Right renal cortex interstitium (tissue), 3 donors: ENCODE data around the gene ZNF584. TPM values are rescaled to one million over a fixed set of nuclear protein-coding genes. Genes with fewer than 3 reads are reported as not detected.

Experiments
- DNase-seq, 3 donors: peaks; one replicate each; pipeline ENCODE4 v3.0.0-alpha.2; 2013; ENCODE audit warnings: low read depth in 3 of 3, low spot score in 2 of 3
- polyA plus RNA-seq, 3 donors: library from polyadenylated mRNA; unstranded; fragments of 120-200 nt; gene quantifications; one replicate each; pipeline ENCODE4 v1.2.1, GENCODE V29; 2013; ENCODE audit not compliant: insufficient read length in 3 of 3

Gene ZNF584
- polyA plus RNA-seq, 3 donors, result 13.7 to 16.5 (median 14.3) TPM

GRCh38 chr19:58385313-58385890 is 23.0 kb upstream of the ZNF584 start:
- DNase-seq, result no peak

- DNase-seq, result no peak
Observed at GRCh38 chr19:58385891-58386575, 22.4 kb upstream of the ZNF584 start.

- peak; percentile 94 to 97 (median 96) for DNase-seq
Observed at GRCh38 chr19:58386576-58387337, 21.7 kb upstream of the ZNF584 start, which contains the start of gene RPS5. RPS5 (plus strand) TSS chr19:58387269; CDS start chr19:58388138, 869 bp downstream.

GRCh38 chr19:58387338-58388174 is 20.9 kb upstream of the ZNF584 start:
- no peak for DNase-seq

- DNase-seq, result no peak
Observed at GRCh38 chr19:58388175-58388526, 20.3 kb upstream of the ZNF584 start.

GRCh38 chr19:58392945-58393724 is 15.3 kb upstream of the ZNF584 start:
- DNase-seq, result no peak

- DNase-seq, result no peak
Observed at GRCh38 chr19:58393725-58394033, 14.8 kb upstream of the ZNF584 start.

- DNase-seq, result no peak
Observed at GRCh38 chr19:58394821-58395219, 13.6 kb upstream of the ZNF584 start.

GRCh38 chr19:58395220-58395978 is 13.1 kb upstream of the ZNF584 start, which contains the start of gene RNF225:
RNF225 (plus strand) TSS chr19:58395656; CDS start chr19:58396090, 434 bp downstream.
- DNase-seq, result no peak

- no peak for DNase-seq
Observed at GRCh38 chr19:58395979-58396627, 12.3 kb upstream of the ZNF584 start.

GRCh38 chr19:58396691-58397532 is 11.5 kb upstream of the ZNF584 start:
- no peak for DNase-seq

GRCh38 chr19:58397533-58398037 is 10.9 kb upstream of the ZNF584 start:
- no peak for DNase-seq

GRCh38 chr19:58398087-58398486 is 10.4 kb upstream of the ZNF584 start:
- DNase-seq, result no peak

- no peak for DNase-seq
Observed at GRCh38 chr19:58398545-58398944, 9.9 kb upstream of the ZNF584 start.

GRCh38 chr19:58399903-58400302 is 8.5 kb upstream of the ZNF584 start:
- DNase-seq, result no peak

- no peak for DNase-seq
Observed at GRCh38 chr19:58400316-58400915, 8.0 kb upstream of the ZNF584 start.
